GM19043 (cell line): Measurements from ENCODE around the gene ALPG.
"Not testable (repeated sequence)": the region's sequence is repeated elsewhere in the genome, so short reads cannot be mapped to it uniquely, and the experiment has no call there.

Experiments used
- ATAC-seq: cut with Tn5 transposase; IDR thresholded peaks from one replicate; pipeline ENCODE4 v1.9.1; 2021; ENCODE audit warnings: low read depth; ENCODE audit not compliant: unreplicated experiment

Gene ALPG

DNA sequence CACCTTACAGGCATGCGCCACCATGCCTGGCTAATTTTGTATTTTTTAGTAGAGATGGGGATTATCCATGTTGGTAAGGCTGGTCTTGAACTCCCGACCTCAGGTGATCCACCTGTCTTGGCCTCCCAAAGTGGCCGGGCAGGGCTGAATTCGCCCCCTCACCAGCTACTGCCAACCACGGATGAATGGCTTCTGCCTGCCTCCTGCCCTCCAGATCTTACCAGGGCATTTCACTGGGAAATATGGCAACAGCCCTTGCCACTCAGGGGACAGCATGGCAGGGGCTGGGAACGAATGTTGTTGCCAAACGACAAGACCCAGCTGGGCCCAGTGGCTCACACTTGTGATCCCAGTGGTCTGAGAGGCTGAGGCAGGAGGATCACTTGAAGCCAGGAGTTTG lies 29.9 kb upstream of the ALPG start:
- ATAC-seq: no peak

DNA sequence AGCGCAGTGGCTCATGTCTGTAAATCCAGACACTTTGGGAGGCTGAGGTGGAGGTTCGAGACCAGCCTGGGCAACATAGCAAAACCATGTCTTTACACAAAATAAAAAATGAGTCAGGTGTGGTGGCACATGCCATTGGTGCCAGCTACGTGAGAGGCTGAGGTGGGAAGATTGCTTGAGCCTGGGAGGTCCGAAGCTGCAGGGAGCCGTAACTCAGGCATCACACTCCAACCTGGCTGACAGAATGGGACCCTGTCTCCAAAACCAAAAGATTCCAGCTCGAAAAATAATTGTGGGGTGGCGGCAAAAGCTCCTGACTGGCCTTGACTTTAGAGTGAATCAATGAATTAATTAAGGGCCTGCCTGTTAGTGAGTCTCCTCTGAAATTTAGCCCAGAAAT lies 29.3 kb upstream of the ALPG start:
- ATAC-seq: no peak

DNA sequence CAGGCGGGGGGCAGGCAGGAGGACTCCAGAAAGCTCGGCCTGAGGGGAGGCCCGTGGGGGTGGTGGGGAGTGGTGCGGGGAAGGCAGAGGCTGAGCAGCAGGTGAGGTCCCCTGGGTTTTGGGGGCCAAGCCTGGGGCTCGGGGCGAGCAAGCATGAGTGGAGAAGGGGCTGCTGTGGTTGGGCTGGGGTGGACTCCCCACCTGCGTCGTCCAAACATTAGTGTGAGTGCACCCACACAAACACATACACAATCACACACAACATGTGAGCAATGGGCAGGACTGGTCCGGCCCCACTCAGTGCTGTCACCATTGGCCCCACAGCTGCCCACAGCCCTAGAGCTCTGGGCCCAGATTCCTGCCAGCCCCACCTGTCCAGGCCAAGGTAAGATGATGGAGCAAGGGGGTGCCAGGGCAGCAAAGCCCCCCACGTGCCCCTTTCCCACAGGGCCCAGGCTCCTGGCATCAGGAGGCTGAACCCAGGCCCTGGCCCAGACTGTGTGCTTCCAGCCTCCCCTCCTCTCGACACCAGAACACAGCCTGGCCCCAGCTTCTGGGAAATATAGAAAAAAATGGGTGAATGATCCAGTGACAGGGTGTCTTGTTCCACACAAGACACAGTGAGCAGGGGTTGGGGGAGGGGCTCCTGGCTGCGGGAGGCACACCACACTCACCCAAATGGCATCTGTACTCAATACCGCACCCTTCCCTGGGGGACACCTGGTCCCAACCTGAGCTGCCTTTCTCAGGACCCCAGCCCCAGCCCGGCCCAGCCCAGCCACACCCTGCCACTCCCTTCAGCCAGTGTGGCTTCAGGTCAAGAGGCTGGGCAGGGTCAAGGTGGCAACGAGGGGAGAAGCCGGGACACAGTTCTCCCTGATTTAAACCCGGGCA lies 28.6 kb upstream of the ALPG start:
- no peak for ATAC-seq

DNA sequence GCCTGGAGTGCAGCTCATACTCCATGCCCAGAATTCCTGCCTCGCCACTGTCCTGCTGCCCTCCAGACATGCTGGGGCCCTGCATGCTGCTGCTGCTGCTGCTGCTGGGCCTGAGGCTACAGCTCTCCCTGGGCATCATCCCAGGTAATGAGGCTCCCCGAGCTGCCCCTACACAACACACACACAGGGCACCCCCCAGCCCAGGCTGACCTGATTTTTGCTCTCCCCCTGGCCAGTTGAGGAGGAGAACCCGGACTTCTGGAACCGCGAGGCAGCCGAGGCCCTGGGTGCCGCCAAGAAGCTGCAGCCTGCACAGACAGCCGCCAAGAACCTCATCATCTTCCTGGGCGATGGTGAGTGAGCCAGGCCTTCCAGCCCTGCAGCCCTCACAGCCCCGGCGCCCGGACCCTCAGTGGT lies 27.9 kb upstream of the ALPG start, which contains the start of gene ALPP:
TSS of gene ALPP (plus strand) at position 17 of the 417 bp plus-strand sequence. CDS start at position 69, 52 bp downstream.
- not testable (repeated sequence) for ATAC-seq

DNA sequence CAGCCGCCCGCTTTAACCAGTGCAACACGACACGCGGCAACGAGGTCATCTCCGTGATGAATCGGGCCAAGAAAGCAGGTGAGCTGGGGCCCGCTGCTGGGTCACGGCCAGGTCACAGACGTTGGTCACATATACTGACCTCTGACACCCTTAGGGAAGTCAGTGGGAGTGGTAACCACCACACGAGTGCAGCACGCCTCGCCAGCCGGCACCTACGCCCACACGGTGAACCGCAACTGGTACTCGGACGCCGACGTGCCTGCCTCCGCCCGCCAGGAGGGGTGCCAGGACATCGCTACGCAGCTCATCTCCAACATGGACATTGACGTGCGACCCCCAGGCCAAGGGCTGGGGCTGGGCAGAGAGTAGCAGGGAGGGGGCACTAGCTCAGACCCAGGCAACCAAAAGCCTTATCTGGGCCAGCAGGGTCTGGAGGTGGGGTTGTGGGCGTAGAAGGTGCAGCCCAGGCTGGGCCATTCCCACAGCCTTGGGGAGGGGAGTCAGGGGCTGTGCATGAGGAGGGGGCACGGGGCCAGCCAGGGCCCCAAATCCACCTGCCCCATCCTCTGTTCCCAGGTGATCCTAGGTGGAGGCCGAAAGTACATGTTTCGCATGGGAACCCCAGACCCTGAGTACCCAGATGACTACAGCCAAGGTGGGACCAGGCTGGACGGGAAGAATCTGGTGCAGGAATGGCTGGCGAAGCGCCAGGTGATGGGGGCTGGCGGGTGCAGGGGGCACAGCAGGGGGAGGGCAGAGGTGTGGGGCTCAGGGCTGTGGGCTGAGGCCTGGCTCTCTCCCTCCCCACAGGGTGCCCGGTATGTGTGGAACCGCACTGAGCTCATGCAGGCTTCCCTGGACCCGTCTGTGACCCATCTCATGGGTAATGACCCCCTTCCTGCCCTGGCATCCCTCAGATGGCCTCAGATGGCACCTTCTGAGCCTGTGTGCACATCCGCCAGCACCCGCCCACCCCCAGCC lies 26.7 kb upstream of the ALPG start:
- not testable (repeated sequence) for ATAC-seq

DNA sequence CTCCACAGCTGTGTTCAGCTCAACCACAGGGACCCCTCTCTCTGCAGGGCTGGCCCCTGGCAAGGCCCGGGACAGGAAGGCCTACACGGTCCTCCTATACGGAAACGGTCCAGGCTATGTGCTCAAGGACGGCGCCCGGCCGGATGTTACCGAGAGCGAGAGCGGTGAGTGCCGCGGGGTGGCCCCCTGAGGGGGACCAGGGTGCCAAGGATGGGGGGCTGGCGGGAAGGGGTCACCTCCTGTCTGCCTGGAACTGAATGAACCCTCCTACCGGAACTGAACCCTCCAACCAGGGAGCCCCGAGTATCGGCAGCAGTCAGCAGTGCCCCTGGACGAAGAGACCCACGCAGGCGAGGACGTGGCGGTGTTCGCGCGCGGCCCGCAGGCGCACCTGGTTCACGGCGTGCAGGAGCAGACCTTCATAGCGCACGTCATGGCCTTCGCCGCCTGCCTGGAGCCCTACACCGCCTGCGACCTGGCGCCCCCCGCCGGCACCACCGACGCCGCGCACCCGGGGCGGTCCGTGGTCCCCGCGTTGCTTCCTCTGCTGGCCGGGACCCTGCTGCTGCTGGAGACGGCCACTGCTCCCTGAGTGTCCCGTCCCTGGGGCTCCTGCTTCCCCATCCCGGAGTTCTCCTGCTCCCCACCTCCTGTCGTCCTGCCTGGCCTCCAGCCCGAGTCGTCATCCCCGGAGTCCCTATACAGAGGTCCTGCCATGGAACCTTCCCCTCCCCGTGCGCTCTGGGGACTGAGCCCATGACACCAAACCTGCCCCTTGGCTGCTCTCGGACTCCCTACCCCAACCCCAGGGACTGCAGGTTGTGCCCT lies 25.2 kb upstream of the ALPG start:
- not testable (repeated sequence) for ATAC-seq

DNA sequence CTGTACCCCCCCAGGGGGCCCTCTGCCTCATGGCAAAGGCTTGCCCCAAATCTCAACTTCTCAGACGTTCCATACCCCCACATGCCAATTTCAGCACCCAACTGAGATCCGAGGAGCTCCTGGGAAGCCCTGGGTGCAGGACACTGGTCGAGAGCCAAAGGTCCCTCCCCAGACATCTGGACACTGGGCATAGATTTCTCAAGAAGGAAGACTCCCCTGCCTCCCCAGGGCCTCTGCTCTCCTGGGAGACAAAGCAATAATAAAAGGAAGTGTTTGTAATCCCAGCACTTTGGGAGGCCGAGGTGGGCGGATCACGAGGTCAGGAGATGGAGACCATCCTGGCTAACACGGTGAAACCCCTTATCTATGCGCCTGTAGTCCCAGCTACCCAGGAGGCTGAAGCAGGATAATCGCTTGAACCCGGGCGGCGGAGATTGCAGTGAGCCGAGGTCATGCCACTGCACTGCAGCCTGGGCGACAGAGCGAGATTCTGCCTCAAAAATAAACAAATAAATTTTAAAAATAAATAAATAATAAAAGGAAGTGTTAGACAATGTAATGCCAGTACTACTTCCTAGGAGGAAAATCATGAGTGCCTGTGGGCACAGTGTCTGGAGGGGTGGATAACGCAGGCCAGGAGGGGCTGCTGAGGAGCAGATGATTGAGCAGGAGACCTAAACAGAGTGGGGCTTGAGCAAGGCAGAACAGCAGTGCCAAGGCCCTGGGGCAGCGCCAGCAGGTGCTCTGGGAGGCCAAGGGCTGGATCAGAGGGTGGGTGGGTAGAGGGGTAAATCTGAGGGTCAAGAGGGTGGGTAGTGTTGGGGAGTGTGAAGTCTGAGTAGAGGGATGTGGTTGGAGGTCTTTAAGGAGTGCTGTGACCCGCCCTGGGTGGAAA lies 24.1 kb upstream of the ALPG start:
- ATAC-seq: no peak

DNA sequence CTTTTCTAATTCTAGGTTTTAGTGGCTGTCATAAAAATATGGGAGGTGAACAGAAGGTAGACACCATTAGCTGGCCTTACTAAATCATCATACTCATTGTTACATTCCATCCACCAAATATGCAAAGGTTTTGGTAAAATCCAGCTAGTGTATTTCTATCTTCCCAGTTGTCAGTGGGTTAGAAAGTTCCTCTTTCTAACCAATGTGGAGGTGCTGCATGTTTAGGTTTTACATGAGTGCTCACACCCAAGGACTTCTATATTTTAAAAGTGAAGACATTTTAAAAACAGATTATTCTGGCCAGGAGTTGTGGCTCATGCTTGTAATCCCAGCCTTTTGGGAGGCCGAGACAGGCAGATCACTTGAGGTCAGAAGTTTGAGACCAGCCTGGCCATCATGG lies 22.2 kb upstream of the ALPG start:
- no peak for ATAC-seq

DNA sequence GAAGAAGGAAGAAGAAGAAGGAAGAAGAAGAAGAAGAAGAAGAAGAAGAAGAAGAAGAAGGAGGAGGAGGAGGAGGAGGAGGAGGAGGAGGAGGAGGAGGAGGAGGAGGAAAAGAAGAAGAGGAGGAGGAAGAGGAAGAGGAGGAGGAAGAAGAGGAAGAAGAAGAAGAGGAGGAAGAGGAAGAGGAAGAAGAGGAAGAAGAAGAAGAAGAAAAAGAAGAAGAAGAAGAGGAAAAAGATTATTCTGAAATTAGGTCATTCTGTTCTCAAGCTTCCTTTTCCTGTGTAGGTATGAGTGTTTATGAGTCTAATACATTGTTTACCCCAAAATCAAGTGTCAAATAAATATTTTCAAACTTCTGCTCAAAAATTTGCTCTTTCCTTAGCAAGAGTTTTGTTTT lies 21.6 kb upstream of the ALPG start:
- ATAC-seq: not testable (repeated sequence)

DNA sequence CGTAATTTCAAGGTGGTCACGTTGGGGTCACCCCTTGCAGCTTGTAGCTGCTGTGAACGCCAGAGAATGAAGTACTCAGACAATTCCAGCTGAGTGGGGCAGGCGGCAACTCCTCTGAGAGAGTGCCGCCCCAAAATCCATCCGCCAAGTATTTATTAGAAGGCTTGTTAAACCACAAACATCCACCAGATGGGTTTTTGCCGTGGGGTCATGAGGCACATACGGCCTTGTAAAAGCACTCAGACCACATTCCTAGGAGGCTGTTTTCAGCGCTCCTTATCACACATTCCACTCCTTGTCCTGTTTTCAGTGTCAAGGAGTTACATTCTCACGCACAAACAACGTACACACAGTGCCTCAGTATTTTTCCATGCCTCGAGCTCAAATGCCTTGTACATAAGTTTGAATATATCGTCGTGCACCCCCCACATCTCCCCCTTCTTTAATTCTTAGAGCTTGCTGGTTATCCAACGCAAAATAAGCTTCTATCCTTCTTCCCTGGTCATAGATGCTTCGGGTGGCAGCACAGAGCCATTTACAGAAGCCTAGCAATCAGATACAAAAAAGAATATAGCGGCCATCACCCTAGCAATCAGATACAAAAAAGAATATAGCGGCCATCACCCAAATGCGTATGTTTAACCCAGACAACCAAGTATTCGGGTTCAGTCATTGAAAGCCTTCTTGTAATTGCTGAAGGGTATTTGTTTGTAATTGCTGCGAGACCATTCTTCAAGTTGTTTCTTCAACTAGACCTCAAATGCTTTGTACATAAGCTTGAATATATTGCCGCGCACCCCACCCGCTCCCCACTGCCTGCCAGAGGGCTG lies 20.8 kb upstream of the ALPG start:
- no peak for ATAC-seq

DNA sequence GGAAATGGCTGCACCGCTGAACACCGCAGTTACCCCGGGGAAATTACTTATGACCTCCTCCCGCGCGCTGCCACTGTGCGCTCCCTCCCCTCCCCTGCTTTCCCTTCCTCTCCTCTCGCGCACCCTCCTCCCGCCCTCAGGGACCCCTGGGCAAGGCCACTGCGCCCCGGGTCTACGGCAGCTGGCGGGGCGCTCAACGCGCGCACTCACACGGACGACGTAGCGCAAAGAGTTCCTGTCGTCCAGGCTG lies 20.2 kb upstream of the ALPG start:
- no peak for ATAC-seq

DNA sequence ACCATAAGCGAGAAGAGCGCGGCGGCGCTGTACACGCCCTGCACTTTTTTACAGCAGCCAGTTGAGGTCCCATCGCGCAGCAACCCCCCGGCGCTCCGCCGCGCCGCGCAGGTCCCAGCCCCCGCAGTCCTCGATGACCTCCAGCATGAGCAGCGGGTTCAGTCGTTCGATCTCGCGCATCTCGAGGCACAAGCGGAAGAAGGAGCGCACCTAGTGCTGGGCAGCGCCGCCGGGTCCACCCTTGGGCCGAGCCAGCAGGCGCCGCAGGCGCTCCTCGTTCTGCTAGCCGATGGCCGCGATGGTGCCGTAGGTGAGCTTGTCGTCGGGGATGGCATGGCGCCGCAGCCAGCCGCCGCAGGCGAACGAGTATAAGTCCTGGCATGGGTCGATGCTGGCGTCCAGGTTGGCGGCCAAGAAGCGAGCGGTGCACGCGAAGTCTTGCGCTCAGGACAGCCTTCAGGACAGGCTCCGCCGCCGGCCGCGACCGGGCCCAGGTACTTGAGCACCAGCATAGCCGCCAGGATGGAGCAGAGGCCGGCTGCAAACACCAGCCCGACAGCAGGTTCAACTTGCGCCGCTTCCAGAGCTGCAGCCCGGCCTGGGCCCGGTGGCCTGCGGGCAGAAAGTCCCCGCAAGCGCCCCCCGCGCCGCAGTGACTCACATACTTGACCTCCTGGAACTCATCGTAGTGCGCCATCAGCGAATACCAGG lies 19.7 kb upstream of the ALPG start:
- no peak for ATAC-seq

DNA sequence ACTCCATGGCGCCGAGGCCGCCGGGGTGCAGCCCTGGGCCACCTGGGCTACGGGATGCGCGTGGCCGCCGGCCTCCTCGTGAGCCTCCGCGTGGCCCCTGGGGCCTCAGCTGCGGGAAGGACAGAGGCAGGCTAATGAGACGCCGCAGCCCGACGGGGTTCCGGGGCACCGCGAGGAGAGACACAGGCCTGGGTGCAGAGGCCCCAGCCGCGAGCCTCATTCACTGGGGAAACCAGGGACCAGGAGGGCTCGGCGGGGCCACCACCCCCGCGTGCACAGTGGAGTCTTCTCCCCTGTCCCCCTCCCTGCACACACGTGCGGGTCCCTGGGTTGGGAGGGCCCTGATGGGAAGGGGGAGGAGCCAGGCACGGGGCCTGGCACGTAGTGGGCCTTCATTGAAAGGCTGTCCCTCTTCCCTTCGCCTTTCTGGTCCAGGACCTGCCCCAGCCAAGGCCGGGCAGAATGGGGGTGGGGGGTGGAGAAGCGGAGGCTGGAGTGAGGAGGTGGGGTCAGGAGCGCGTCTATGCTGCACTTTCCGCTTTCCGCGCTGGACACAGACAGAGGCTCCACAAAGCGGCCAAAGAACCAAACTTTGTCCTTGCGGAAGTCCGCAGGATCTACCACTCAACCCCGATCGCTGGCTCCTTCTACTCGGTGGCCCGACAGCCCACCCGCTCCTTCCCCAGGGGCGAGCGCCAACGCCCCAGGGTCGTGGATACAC lies 19.0 kb upstream of the ALPG start:
- ATAC-seq: no peak

DNA sequence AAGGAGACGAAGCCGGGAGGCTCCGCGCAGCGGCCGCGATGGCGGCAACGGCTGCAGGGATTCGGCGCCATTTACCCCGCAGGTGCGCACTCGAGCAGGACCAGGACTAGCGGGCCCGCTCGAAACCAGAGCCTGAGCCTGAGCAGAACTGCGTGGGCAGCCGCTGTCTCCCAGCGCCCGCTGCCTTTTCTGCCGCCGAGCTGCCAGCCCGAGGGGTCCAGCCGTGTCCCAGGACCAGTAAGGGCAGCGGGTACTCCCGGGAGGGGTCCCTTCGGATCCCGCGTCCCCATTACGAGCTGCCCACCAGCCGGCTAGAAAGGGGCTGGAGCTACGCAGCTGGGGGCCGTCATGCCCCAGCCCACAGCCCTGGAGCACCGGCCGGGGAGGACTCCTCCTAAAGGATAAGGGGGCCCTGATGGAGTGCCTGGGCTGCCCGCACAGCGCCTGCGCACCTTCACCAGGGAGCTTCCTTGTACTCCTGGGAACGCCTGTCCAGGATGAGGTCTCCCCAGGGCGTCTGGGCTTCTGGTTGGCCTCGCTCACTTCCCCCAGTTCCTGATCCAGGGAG lies 18.2 kb upstream of the ALPG start:
- ATAC-seq: no peak

DNA sequence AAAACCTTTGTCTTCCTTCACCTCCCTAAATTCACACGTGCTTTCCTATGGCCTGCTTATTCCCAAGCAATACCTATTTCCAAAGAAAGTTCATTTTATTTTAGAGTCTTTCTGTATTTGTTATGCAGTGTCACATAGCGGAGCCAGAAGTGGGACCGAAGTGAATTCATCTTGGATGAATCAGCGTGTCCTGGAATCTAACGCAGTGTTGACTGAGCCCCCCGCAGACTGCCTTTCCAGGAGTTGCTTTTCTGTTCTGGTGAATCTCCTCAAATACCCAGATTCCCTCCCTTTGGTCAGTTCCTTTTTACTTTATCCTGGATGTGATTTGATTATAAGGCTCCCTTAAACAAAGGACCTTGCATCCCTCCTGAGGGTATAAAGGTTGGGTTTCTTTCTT lies 17.3 kb upstream of the ALPG start:
- ATAC-seq: no peak

DNA sequence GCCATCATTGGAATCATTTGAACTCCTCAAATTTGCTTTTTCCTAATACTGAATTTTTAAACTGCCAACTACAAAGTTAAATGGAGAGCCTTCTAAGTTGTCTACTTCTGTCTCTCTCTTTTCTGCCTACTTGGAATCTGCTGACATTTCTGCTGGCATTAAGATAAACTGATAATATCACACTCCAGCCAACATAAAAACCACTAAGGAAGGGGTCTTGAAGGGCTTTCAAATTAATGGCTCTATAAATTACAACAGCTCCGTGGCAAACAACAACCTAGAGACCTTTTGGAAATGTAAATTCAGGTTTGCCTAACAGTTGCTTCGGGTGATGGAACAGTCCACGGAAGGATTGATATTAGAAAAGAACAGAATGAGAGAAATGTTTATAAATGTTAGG lies 16.0 kb upstream of the ALPG start:
- no peak for ATAC-seq

DNA sequence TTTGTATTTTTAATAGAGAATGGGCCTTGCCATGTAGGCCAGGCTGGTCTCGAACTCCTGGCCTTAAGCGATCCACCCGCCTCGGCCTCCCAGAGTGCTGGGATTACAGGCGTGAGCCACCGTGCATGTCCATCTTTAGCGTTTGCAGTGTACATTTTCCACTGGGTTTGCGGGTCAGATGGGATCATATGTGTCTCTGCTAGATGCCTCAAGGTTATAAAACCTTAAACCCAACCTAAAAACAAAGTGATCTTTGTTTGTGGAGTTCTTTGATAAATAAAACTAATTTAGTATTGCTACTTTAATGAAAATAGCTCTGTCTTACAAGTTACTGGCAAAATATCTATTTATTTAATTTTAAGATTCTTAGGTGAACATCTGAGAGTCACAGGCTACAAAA lies 13.1 kb upstream of the ALPG start:
- ATAC-seq: no peak
